A673 (cell line): ENCODE results near the gene RPL39L.
"Not testable (repeated sequence)": the region's sequence is repeated elsewhere in the genome, so short reads cannot be mapped to it uniquely, and the experiment has no call there.

Experiments
- CTCF ChIP-seq: fragments of 300-800, 200-600 bp; sonication (generic); conservative IDR thresholded peaks from 2 replicates; pipeline ENCODE4 v1.5.1; 2017; ENCODE audit warnings: low read depth, mild to moderate bottlenecking, antibody characterized with exemption, low read length, moderate library complexity, mixed read lengths
- EZH2 ChIP-seq: fragments of 200-600 bp; sonication (generic); IDR thresholded peaks from 2 replicates; pipeline ENCODE4 v1.6.1; 2017; ENCODE audit warnings: borderline replicate concordance, low read depth, mild to moderate bottlenecking, mixed read lengths, antibody characterized with exemption, low read length; ENCODE audit not compliant: poor library complexity, severe bottlenecking

DNA sequence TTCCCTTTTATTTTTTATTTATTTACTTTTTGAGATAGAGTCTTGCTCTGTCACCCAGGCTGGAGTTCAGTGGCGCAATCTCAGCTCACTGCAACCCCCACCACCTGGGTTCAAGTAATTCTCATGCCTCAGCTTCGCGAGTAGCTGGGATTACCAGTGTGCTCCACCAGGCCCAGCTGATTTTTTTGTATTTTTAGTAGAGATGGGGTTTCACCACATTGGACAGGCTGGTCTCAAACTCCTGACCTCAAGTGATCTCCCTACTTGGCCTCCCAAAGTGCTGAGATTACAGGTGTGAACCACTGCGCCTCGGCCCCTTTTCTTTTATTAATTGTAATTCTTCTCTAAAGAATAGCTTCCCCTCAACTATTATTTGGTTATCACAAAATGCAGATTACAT, 31.6 kb upstream of the RPL39L start:
- TF ChIP-seq EZH2, CTCF: not testable (repeated sequence)
